WTC11 (cell line): ENCODE measurements around the gene PLXDC1. TPM values are rescaled to one million over a fixed set of nuclear protein-coding genes. Genes with fewer than 3 reads are reported as not detected.

ENCODE experiments used
- ATAC-seq: fragments of 200-7000 bp; cut with Tn5 transposase; 2 replicates; pipeline ENCODE4 v1.10.0; 2021; ENCODE audit warnings: mild to moderate bottlenecking, moderate library complexity
- CTCF ChIA-PET: fragments of 300-600 bp; sonication (Branson Sonifier 250); formaldehyde crosslinking; loops from one replicate; lab custom pipeline; 2021; ENCODE audit warnings: antibody characterized with exemption; lab: Charles Lee
- POLR2A ChIA-PET: fragments of 350-600 bp; sonication (Branson Sonifier 250); formaldehyde crosslinking; loops from one replicate; lab custom pipeline; 2021; ENCODE audit warnings: antibody characterized with exemption; lab: Charles Lee
- DNase-seq: peaks from one replicate; pipeline ENCODE4 v3.0.0; 2021; ENCODE audit warnings: low spot score
- H3K27ac Mint-ChIP-seq: 2 replicates; pipeline ENCODE4 v1.8.0; 2021; ENCODE audit warnings: mixed read lengths
- H3K27me3 Mint-ChIP-seq: 2 replicates; pipeline ENCODE4 v1.8.0; 2021; ENCODE audit warnings: low read depth, mild to moderate bottlenecking, moderate library complexity, mixed read lengths
- H3K36me3 Mint-ChIP-seq: 2 replicates; pipeline ENCODE4 v1.8.0; 2021; ENCODE audit warnings: mixed read lengths
- H3K4me1 Mint-ChIP-seq: 2 replicates; pipeline ENCODE4 v1.8.0; 2022; ENCODE audit warnings: mixed read lengths
- H3K4me3 Mint-ChIP-seq: 2 replicates; pipeline ENCODE4 v1.8.0; 2021; ENCODE audit warnings: mild to moderate bottlenecking, moderate library complexity, mixed read lengths
- H3K9me3 Mint-ChIP-seq: 2 replicates; pipeline ENCODE4 v1.8.0; 2021; ENCODE audit warnings: mixed read lengths
- ESRRA ChIP-seq: sonication (generic); formaldehyde crosslinking; IDR thresholded peaks from 2 replicates; pipeline ENCODE4 v1.8.1; 2022; ENCODE audit warnings: mild to moderate bottlenecking, missing genetic modification reagents, borderline replicate concordance
- FOXJ3 ChIP-seq: sonication (generic); formaldehyde crosslinking; IDR thresholded peaks from 2 replicates; pipeline ENCODE4 v1.9.0; 2021; ENCODE audit warnings: missing genetic modification reagents, mild to moderate bottlenecking, borderline replicate concordance
- FOXP1 ChIP-seq: sonication (generic); formaldehyde crosslinking; IDR thresholded peaks from 2 replicates; pipeline ENCODE4 v1.8.0; 2022; ENCODE audit warnings: missing genetic modification reagents, mild to moderate bottlenecking, moderate library complexity, borderline replicate concordance
- HMGA2 ChIP-seq: fragments of 250-450 bp; sonication (Bioruptor Pico); IDR thresholded peaks from 2 replicates; pipeline ENCODE4 v1.4.0; 2021; ENCODE audit warnings: mild to moderate bottlenecking, moderate library complexity
- JAZF1 ChIP-seq: fragments of 250-450 bp; sonication (Bioruptor Pico); IDR thresholded peaks from 2 replicates; pipeline ENCODE4 v1.9.0; 2021; ENCODE audit warnings: moderate library complexity, mild to moderate bottlenecking, inconsistent platforms
- NFATC4 ChIP-seq: fragments of 250-450 bp; sonication (Bioruptor Pico); IDR thresholded peaks from 2 replicates; pipeline ENCODE4 v1.9.0; 2021; ENCODE audit warnings: mild to moderate bottlenecking
- NFYB ChIP-seq: sonication (generic); formaldehyde crosslinking; conservative IDR thresholded peaks from 2 replicates; pipeline ENCODE4 v1.8.0; 2022; ENCODE audit warnings: low read depth, missing genetic modification reagents
- NR2C2 ChIP-seq: sonication (generic); formaldehyde crosslinking; IDR thresholded peaks from 2 replicates; pipeline ENCODE4 v1.8.0; 2022; ENCODE audit warnings: mild to moderate bottlenecking, missing genetic modification reagents
- OVOL2 ChIP-seq: fragments of 250-450 bp; sonication (Bioruptor Pico); IDR thresholded peaks from 2 replicates; pipeline ENCODE4 v1.9.0; 2021; ENCODE audit warnings: mild to moderate bottlenecking, borderline replicate concordance
- PRRX2 ChIP-seq: fragments of 250-450 bp; sonication (Bioruptor Pico); IDR thresholded peaks from 2 replicates; pipeline ENCODE4 v1.8.0; 2021; ENCODE audit warnings: mild to moderate bottlenecking
- SMAD3 ChIP-seq: sonication (generic); formaldehyde crosslinking; IDR thresholded peaks from 2 replicates; pipeline ENCODE4 v1.8.0; 2022; ENCODE audit warnings: missing genetic modification reagents, mild to moderate bottlenecking, borderline replicate concordance
- SMAD4 ChIP-seq: sonication (generic); formaldehyde crosslinking; IDR thresholded peaks from 2 replicates; pipeline ENCODE4 v1.8.0; 2022; ENCODE audit warnings: mild to moderate bottlenecking, missing genetic modification reagents
- TEAD4 ChIP-seq: sonication (generic); formaldehyde crosslinking; IDR thresholded peaks from 2 replicates; pipeline ENCODE4 v1.8.0; 2022; ENCODE audit warnings: mild to moderate bottlenecking, missing genetic modification reagents
- TP53 ChIP-seq: sonication (generic); formaldehyde crosslinking; IDR thresholded peaks from 2 replicates; pipeline ENCODE4 v1.8.1; 2023; ENCODE audit warnings: mild to moderate bottlenecking, missing genetic modification reagents
- ZNF219 ChIP-seq: sonication (generic); formaldehyde crosslinking; IDR thresholded peaks from 2 replicates; pipeline ENCODE4 v1.8.0; 2023; ENCODE audit warnings: missing genetic modification reagents, mild to moderate bottlenecking, borderline replicate concordance
- ZNF317 ChIP-seq: sonication (generic); formaldehyde crosslinking; IDR thresholded peaks from 2 replicates; pipeline ENCODE4 v1.8.1; 2023; ENCODE audit warnings: low read depth, mild to moderate bottlenecking, moderate library complexity, missing genetic modification reagents, borderline replicate concordance
- ZNF396 ChIP-seq: fragments of 250-450 bp; sonication (Bioruptor Pico); IDR thresholded peaks from 2 replicates; pipeline ENCODE4 v1.8.0; 2021; ENCODE audit warnings: mild to moderate bottlenecking, moderate library complexity, borderline replicate concordance
- ZNF416 ChIP-seq: fragments of 250-450 bp; sonication (Bioruptor Pico); IDR thresholded peaks from 2 replicates; pipeline ENCODE4 v1.9.0; 2021; ENCODE audit warnings: mild to moderate bottlenecking, inconsistent platforms
- total RNA-seq: library from RNA; stranded (reverse); gene quantifications from 3 replicates; pipeline ENCODE4 v1.2.3, GENCODE V29; 2021
- TF ChIP-seq, protein P1 (sequence below): sonication (generic); formaldehyde crosslinking; IDR thresholded peaks from 2 replicates; pipeline ENCODE4 v1.8.1; 2022; ENCODE audit warnings: low read depth, mild to moderate bottlenecking, moderate library complexity, missing genetic modification reagents, borderline replicate concordance
- TF ChIP-seq, protein P2 (sequence below): sonication (generic); formaldehyde crosslinking; IDR thresholded peaks from 2 replicates; pipeline ENCODE4 v1.8.0; 2022; ENCODE audit warnings: mild to moderate bottlenecking, missing genetic modification reagents
- TF ChIP-seq, protein P3 (sequence below): fragments of 200-600 bp; IDR thresholded peaks from 2 replicates; pipeline ENCODE4 v1.8.0; 2022; ENCODE audit warnings: antibody characterized with exemption
- TF ChIP-seq, protein P4 (sequence below): sonication (generic); formaldehyde crosslinking; IDR thresholded peaks from 2 replicates; pipeline ENCODE4 v1.8.0; 2023; ENCODE audit warnings: missing genetic modification reagents
- TF ChIP-seq, protein P5 (sequence below): sonication (generic); formaldehyde crosslinking; IDR thresholded peaks from 2 replicates; pipeline ENCODE4 v1.8.1; 2022; ENCODE audit warnings: missing genetic modification reagents, borderline replicate concordance
- TF ChIP-seq, protein P6 (sequence below): sonication (generic); formaldehyde crosslinking; IDR thresholded peaks from 2 replicates; pipeline ENCODE4 v1.8.1; 2023; ENCODE audit warnings: mild to moderate bottlenecking, moderate library complexity, missing genetic modification reagents
- TF ChIP-seq, protein P7 (sequence below): fragments of 250-450 bp; sonication (Bioruptor Pico); IDR thresholded peaks from 2 replicates; pipeline ENCODE4 v2.1.2; 2022; ENCODE audit warnings: mild to moderate bottlenecking, moderate library complexity

PLXDC1 gene
- total RNA-seq, 1 experiment from 2014 or later, result 5.4 TPM

DNA sequence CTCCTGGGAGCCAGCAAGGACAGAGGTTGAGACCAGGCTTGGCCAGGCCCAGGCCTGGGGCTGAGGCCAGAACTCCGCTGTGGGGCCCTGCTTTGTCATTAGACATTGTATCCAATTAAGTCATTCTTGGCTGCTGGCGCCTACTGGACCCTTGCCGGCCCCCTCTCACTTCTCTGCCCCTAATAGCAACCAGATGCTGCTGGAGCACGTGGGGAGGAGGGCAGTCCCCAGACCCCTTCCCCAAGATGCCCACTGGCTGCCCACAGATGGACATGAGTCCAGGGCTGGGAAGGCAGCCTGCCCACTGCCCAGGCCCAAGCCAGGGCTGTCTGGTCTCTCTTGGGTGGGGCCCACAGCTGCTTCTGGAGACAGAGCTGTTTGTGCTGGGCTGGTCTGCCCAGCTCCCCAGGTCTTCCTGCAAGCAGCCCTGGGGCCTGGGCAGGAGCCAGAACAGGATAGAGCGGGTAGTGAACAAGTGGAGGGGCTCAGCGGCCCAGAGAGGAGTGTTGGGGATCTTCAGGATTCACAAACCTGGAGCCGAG lies 7.8 kb downstream of the PLXDC1 start (continued):
- TF ChIP-seq, protein P1, sequence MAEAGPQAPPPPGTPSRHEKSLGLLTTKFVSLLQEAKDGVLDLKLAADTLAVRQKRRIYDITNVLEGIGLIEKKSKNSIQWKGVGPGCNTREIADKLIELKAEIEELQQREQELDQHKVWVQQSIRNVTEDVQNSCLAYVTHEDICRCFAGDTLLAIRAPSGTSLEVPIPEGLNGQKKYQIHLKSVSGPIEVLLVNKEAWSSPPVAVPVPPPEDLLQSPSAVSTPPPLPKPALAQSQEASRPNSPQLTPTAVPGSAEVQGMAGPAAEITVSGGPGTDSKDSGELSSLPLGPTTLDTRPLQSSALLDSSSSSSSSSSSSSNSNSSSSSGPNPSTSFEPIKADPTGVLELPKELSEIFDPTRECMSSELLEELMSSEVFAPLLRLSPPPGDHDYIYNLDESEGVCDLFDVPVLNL (CRISPR knock-in tag), result no peak
- TF ChIP-seq, protein P2, sequence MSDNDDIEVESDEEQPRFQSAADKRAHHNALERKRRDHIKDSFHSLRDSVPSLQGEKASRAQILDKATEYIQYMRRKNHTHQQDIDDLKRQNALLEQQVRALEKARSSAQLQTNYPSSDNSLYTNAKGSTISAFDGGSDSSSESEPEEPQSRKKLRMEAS, result no peak
- TF ChIP-seq, protein P3, sequence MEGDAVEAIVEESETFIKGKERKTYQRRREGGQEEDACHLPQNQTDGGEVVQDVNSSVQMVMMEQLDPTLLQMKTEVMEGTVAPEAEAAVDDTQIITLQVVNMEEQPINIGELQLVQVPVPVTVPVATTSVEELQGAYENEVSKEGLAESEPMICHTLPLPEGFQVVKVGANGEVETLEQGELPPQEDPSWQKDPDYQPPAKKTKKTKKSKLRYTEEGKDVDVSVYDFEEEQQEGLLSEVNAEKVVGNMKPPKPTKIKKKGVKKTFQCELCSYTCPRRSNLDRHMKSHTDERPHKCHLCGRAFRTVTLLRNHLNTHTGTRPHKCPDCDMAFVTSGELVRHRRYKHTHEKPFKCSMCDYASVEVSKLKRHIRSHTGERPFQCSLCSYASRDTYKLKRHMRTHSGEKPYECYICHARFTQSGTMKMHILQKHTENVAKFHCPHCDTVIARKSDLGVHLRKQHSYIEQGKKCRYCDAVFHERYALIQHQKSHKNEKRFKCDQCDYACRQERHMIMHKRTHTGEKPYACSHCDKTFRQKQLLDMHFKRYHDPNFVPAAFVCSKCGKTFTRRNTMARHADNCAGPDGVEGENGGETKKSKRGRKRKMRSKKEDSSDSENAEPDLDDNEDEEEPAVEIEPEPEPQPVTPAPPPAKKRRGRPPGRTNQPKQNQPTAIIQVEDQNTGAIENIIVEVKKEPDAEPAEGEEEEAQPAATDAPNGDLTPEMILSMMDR, result no peak
- TF ChIP-seq HMGA2 (CRISPR knock-in tag) (no peak), FOXJ3 (no peak), FOXP1 (CRISPR knock-in tag) (no peak)

DNA sequence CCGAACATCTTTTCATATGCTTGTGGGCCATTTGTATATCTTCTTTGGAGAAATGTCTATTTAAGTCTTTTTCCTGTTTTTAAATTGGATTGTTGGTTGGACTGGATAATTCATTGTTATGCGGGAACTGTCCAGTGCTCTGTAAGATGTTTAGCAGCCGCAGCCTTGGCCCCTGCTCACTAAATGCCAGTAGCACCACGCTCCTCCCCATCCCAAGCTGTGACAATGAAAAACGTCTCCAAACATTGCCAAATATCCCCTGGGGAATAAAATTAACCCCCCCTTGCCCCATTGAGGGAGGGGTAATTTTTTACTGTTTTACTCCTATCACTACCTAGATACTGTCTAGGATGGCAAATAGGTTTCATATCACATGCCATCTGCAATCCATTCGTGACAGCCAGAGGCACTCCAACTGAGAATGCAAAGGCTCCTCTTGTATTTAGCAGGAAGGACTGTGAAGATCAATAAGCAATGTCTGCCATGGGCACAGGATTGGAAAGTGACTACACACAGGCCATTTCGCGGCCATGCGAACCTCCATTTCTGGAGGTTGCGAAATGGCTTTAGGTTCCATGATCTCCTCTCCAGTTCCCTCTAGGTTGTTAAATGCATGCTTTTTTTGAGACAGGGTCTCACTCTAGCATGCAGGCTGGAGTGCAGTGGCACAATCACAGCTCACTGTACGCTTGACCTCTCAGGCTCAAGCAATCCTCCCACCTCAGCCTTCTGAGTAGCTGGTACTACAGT lies 9.3 kb downstream of the PLXDC1 start:
- DNase-seq, result no peak
- CTCF ChIA-PET, result no interaction called here
- Mint-ChIP-seq H3K4me3 (no peak overlapping the region), H3K9me3 (peaks cover 9% of the 10 kb centered on the region), H3K4me1 (no peaks in the 10 kb centered on the region; the same call in 1 of the 2 replicates), H3K36me3 (peaks cover 2% of the 10 kb centered on the region; the same call in 1 of the 2 replicates)
- no peak for TF ChIP-seq OVOL2 (CRISPR knock-in tag)
- no peak for TF ChIP-seq ZNF219
- TF ChIP-seq SMAD4 (CRISPR knock-in tag), result no peak
- no peak for TF ChIP-seq NR2C2 (CRISPR knock-in tag)
- no peak for TF ChIP-seq TEAD4 (CRISPR knock-in tag)
- no peak for TF ChIP-seq NFATC4 (CRISPR knock-in tag)
- TF ChIP-seq, protein P4, sequence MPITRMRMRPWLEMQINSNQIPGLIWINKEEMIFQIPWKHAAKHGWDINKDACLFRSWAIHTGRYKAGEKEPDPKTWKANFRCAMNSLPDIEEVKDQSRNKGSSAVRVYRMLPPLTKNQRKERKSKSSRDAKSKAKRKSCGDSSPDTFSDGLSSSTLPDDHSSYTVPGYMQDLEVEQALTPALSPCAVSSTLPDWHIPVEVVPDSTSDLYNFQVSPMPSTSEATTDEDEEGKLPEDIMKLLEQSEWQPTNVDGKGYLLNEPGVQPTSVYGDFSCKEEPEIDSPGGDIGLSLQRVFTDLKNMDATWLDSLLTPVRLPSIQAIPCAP (CRISPR knock-in tag), result no peak
- TF ChIP-seq TP53, result no peak
- TF ChIP-seq, all 79 proteins: peak for 0
- Mint-ChIP-seq H3K27ac (no peak overlapping the region), H3K27me3 (no peaks in the 10 kb centered on the region)
- no peak for ATAC-seq
- POLR2A ChIA-PET, result no interaction called here

DNA sequence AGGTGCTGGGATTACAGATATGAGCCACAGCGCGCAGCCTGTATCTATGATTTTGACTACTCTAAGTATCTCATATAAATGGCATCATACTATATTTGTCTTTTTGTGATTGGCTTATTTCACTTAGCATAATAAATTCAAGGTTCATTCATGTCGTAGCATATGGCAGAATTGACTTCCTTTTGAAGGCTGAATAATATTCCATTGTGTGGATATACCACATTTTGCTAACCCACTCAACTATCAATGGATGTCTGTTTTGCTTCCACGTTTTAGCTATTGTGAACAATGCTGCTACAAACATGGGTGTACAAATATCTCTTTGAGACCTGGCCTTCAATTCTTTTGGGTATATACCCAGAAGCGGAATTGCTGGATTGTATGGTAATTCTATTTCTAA lies 10.1 kb downstream of the PLXDC1 start:
- H3K36me3 Mint-ChIP-seq, result peaks cover 2% of the 10 kb centered on the region; the same call in 1 of the 2 replicates
- ChIA-PET CTCF (no interaction called here), POLR2A (no interaction called here)
- no peak overlapping the region for H3K27ac Mint-ChIP-seq
- no peaks in the 10 kb centered on the region; the same call in 1 of the 2 replicates for H3K4me1 Mint-ChIP-seq
- ATAC-seq (no peak), DNase-seq (no peak)
- H3K27me3 Mint-ChIP-seq, result no peaks in the 10 kb centered on the region
- no peak overlapping the region for H3K4me3 Mint-ChIP-seq
- peaks cover 9% of the 10 kb centered on the region for H3K9me3 Mint-ChIP-seq
- TF ChIP-seq JAZF1 (CRISPR knock-in tag) (no peak), TEAD4 (CRISPR knock-in tag) (no peak), NFATC4 (CRISPR knock-in tag) (no peak), ZNF396 (CRISPR knock-in tag) (no peak), SMAD3 (CRISPR knock-in tag) (no peak), NFYB (no peak), NR2C2 (CRISPR knock-in tag) (no peak), ESRRA (CRISPR knock-in tag) (no peak), ZNF416 (CRISPR knock-in tag) (no peak), OVOL2 (CRISPR knock-in tag) (no peak), PRRX2 (no peak), ZNF317 (CRISPR knock-in tag) (no peak)
- TF ChIP-seq, protein P5, sequence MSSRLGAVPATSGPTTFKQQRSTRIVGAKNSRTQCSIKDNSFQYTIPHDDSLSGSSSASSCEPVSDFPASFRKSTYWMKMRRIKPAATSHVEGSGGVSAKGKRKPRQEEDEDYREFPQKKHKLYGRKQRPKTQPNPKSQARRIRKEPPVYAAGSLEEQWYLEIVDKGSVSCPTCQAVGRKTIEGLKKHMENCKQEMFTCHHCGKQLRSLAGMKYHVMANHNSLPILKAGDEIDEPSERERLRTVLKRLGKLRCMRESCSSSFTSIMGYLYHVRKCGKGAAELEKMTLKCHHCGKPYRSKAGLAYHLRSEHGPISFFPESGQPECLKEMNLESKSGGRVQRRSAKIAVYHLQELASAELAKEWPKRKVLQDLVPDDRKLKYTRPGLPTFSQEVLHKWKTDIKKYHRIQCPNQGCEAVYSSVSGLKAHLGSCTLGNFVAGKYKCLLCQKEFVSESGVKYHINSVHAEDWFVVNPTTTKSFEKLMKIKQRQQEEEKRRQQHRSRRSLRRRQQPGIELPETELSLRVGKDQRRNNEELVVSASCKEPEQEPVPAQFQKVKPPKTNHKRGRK (CRISPR knock-in tag), result no peak
- TF ChIP-seq, protein P6, sequence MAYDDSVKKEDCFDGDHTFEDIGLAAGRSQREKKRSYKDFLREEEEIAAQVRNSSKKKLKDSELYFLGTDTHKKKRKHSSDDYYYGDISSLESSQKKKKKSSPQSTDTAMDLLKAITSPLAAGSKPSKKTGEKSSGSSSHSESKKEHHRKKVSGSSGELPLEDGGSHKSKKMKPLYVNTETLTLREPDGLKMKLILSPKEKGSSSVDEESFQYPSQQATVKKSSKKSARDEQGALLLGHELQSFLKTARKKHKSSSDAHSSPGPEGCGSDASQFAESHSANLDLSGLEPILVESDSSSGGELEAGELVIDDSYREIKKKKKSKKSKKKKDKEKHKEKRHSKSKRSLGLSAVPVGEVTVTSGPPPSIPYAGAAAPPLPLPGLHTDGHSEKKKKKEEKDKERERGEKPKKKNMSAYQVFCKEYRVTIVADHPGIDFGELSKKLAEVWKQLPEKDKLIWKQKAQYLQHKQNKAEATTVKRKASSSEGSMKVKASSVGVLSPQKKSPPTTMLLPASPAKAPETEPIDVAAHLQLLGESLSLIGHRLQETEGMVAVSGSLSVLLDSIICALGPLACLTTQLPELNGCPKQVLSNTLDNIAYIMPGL (CRISPR knock-in tag), result no peak
- TF ChIP-seq, protein P7, sequence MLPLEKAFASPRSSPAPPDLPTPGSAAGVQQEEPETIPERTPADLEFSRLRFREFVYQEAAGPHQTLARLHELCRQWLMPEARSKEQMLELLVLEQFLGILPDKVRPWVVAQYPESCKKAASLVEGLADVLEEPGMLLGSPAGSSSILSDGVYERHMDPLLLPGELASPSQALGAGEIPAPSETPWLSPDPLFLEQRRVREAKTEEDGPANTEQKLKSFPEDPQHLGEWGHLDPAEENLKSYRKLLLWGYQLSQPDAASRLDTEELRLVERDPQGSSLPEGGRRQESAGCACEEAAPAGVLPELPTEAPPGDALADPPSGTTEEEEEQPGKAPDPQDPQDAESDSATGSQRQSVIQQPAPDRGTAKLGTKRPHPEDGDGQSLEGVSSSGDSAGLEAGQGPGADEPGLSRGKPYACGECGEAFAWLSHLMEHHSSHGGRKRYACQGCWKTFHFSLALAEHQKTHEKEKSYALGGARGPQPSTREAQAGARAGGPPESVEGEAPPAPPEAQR, result no peak
